Stimulated activated CD4-positive, alpha-beta T cell treated with anti-CD3 and anti-CD28 coated beads, Interleukin-12 subunit alpha, Interleukin-12 subunit beta, amount 100 ng/mL, for 24 hours (primary cell): ENCODE measurements around the gene CETN3.

Experiments
- DNase-seq, 2 experiments: peaks; one replicate each; pipeline ENCODE4 v3.0.0-alpha.2; 2020; ENCODE audit warnings: low read depth in 2 of 2

Gene CETN3

GRCh38 chr5:90409318-90410177 lies at the start of gene CETN3:
CETN3 (minus strand) TSS chr5:90409756; CDS start chr5:90409661, 95 bp downstream.
- DNase-seq = peak; percentile 81 to 83

- no peak for DNase-seq
Observed at GRCh38 chr5:90446961-90447360, 37.4 kb upstream of the CETN3 start.

DNA sequence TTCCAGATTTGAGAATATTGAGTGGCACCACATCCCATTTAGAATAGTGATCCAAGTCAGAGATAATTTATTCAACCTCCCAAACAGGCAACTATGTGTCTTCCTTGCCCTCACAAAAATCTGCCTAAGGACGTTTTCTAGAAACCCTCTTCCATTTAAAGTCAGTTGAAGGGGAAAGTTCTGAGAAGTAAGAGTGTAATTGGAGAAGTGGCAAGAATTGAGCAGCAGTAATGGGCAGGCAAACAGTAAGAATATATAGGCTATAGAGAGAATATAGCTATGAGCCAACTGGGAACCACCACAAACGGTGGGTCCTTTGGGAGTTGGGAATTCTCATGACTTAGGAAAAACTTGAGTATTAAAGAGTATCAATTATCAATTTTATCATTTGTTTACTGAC lies 31.1 kb upstream of the CETN3 start:
- DNase-seq = no peak

- DNase-seq = no peak
Observed at GRCh38 chr5:90438100-90438499, 28.5 kb upstream of the CETN3 start.

DNA sequence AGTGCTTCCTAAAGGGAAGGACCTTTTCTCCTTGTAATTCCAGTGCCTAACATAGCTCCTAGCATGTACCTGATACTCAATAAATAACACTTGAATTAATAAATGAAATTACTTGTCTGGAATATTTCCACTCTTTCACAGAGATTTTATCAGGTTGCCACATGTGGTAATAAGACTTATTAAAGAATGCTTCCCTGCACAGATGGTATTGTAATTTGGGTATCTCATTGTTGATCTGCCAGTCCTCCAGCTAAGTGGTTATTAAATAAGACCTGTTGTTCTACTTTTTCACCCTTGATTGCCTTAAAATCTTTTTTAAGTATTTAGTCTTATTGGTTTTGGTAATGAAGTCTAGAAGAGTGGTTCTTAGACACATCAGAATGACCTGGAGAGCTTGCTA lies 28.1 kb upstream of the CETN3 start:
- DNase-seq = no peak

DNA sequence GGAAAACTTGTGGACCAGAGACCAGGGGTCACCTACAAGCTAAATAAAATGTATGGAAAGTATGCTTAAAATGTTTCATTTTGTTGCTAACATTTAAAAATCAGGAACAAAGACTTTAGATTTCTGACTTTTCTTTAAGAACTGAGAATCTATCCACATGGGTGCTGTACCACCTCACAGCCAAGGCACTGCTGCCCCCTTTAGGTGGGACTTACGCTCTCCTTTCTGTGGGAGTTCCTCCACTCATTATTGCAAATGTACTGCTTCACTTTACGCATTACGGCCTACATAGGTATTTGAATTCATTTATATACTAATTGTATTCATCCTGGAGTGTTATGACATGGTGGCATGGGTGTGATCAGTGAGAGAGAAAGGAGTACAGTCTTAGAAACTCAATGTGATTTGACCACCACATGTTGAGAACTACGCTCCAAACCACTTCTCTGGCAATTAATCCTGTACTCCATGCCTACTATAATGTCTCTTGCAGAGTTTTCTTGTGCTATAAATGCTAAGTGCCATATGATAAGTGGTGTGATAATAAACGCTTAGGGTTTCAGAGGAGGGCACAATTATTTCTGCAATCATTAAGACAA lies 24.7 kb upstream of the CETN3 start:
- DNase-seq = peak in 1 of 2 experiments; percentile 27

DNA sequence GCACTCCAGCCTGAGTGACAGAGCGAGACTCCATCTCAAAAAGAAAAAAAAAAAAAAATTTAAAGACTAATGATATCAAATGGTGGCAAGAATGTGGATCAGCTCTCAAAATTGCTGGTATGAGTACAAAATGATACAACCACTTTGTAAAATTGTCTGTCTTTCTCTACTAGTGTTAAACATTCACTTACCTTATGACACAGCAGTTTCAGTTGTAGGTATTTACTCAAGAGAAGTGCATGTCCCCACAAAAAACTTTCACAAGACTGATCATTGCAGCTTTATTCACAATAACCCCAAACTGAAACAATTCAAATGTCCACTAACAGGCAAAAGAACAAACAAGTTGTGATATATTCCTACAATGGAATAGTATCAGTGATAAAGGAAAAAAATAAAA lies 14.7 kb upstream of the CETN3 start:
- DNase-seq = no peak

GRCh38 chr5:90421136-90421535 lies 11.6 kb upstream of the CETN3 start:
- no peak for DNase-seq

DNA sequence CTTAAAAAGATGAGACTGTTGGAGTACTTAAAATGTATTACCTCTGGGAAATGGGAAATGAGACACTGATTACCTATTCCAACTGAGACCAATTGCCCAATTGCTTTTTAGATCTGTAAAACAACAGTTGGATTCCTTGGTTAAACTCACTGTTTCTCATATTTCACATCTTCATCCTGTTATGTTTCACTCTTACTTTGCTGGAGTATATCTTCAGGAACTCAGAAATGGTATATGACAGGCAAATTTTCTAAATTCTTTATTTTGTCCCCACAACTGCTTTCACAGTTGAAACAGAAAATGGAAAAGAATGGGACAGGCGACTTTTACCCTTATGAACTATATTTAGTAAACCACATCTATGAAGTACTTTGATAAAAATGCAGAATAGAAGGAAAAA lies 8.7 kb upstream of the CETN3 start:
- DNase-seq = no peak

- DNase-seq = no peak
Observed at GRCh38 chr5:90410178-90410762, 714 bp upstream of the CETN3 start.

DNA sequence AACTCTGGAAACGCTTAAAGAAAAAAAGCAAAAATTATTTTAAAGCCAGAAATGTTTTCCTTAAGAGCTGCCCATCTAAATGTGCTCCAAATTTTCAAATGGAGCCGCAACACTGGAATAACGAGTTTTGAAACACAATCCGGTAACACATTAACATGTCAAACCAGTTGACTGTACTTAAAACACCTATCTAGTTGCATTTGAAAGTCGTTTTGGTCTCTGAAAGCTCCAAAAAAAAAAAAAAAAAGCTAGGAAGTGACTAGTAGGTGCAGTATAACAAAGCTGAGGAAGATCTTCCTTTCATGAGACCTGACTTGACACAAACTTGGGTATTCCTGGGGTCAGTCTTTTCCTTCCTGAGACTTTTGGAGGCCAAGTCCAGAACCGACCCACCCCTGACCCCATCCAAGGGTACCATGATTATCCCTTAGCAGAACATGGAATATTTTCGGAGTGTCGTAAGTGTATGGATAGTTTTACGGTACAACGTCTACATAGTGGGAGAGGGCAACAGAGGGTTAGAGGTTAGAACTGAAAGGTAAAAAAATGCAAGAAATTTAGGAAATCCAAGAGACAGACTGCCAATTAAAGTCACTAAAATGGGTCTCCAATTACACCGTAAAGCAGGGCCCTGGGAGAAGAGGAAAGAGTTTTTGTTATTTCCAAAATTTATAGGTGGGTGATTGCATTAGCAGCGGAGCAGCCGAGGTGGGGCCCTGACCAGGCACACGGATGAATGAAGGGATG lies 812 bp downstream of the CETN3 start:
- DNase-seq = no peak

- no peak for DNase-seq
Observed at GRCh38 chr5:90406466-90406865, 3.1 kb downstream of the CETN3 start.

- no peak for DNase-seq
Observed at GRCh38 chr5:90402521-90403255, 6.9 kb downstream of the CETN3 start.

GRCh38 chr5:90399251-90399650 lies 10.3 kb downstream of the CETN3 start:
- DNase-seq = no peak

DNA sequence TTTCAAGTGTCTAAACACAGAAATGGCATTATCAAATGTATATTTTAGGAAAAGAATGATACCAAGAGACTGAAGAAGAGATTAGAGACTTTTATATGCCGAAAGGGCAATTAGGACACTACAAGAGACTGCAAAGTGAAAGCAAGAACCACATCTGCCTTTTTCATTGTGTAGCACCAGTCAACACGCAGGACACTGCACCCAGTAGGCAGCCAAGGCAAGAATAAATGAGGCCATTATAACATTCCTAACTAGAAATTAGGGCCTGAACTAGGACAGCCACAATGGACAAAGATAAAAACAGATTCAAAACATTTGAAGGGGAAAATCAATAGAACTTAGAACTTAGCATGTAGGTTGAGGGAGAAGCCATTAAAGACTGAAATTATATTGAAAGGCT lies 10.8 kb downstream of the CETN3 start:
- DNase-seq = no peak

DNA sequence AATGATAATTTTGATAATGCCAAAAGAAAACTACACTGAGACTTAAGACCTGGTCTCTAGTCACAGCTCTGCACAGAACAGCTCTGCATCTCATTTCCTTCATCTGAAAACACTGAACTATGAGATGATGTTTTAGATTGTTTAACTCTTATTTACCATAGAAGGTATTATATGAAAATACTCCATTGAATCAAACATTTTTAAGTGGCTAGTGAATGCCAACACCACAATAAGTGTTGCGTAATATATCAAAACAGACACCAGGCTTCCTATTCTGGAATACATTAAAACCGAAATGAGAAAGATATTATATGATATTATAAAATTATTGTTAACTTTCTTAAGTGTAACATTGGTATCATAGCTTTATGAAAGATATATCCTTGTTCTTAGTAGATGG lies 14.6 kb downstream of the CETN3 start:
- no peak for DNase-seq

DNA sequence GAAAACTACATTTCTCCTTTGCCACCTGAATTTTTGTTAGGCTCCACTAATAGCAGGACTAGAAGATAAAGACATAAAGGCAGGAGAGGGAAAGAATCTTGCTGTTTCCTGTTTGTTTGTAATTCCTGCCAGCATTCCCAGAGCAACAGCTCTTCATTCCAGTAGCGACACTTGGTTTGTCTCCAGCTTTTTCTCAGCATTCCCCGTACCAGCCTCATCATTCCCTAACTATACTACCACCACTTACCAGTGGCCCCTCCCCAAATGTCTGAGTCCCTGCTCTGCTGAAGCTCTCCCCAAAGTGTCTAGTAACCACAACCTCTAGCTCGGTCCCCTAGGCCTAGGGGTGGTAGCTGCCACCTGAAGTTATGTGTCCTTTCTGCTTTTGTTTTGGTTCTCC lies 18.6 kb downstream of the CETN3 start:
- no peak for DNase-seq

DNA sequence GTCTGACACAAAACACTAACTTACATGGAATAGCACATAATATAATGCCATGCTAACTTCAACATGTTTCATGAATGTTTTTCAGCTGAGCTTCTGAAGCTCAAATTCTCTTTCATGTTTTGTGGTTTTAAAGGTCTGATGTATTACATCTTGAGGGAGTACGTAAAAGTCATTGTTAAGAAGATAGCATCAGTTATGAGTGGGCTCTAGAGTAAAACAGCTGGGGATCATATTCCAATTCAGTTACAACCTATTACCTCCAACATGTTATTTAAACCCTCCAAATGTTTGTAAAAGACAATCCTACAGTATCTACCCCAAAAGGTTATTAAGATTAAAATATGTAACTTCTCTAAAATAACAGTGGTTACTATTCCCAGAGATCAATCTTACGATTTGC lies 19.2 kb downstream of the CETN3 start:
- no peak for DNase-seq

DNA sequence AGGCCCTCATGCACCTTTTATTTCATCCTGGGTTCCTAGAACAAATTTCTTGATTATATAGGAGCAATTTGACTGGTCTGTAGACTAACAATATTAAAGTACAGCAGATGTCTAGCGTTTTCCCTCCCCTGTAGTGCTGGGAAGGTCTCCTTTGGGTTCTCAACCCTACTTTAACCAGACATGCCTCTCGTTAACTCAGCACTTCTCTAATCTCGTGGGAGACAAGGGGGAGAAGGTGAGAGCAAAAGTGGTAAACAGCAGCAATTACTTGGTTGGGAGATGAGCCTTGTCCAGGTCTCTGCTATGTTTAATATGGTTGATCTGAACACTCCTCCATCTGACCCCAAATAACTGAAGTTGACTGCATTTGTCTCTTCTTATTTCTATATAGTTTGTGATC lies 22.0 kb downstream of the CETN3 start:
- no peak for DNase-seq

DNA sequence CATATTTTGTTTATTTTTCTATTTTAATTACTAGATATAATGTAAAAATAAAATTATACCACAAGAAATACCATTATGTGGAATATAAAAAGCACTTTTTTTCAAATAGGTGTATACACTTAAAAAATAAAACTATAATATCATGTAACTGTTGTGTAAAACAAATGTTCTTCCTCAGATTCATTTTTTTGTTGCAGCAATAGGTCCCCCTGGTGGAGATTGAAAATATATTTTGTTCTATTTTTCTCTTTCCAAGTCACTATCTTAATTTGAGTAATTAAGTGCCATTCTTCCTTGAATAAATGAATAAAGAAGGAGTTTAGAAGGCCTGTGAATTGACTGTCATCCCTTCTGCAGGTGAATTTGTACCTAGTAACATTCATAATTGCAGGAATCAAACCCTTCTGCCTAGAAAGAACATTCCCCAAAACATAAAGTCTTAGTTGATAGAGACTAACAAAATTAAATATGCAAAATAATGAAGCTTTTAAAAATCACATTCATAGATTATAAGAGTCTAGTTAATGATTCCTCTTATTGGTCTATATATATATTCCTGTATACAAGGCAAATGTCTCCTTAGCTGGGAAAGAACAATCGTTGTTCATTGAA lies 23.4 kb downstream of the CETN3 start:
- DNase-seq = no peak

GRCh38 chr5:90384389-90384788 lies 25.2 kb downstream of the CETN3 start:
- no peak for DNase-seq
